ENCODE measurements around the gene PDZRN4. TPM values are rescaled to one million over a fixed set of nuclear protein-coding genes. Genes with fewer than 3 reads are reported as not detected.

Gene PDZRN4
- total RNA-seq, 2 donors from 2014 or later = 0.35 to 3.5 TPM

GRCh38 chr12:41507286-41507685 is 319.2 kb downstream of the PDZRN4 start:
- Histone ChIP-seq H3K27me3 (no peaks in the 10 kb centered on the region), H3K4me3 (no peak overlapping the region), H3K36me3 (no peaks in the 10 kb centered on the region), H3K9me3 (no peaks in the 10 kb centered on the region), H3K4me1 (no peaks in the 10 kb centered on the region), H3K9ac (ENCODE audit: low read depth in 2 of 2, low read length in 2 of 2) (no peak overlapping the region), H3K27ac (no peak overlapping the region)
- no peak for DNase-seq
- no peak for TF ChIP-seq CTCF (IDR thresholded peaks at IDR 0.05)
- intact Hi-C loops (cut with DNase I) = no loop called here

- Histone ChIP-seq H3K9ac (ENCODE audit: low read depth in 2 of 2, low read length in 2 of 2) (no peak overlapping the region), H3K36me3 (no peaks in the 10 kb centered on the region), H3K9me3 (no peaks in the 10 kb centered on the region), H3K27me3 (no peaks in the 10 kb centered on the region), H3K4me1 (no peaks in the 10 kb centered on the region), H3K4me3 (no peak overlapping the region), H3K27ac (no peak overlapping the region)
- no peak for DNase-seq
- intact Hi-C loops (cut with DNase I) = no loop called here
- TF ChIP-seq CTCF (IDR thresholded peaks at IDR 0.05) = no peak
These were observed 321.3 kb downstream of the PDZRN4 start for GRCh38 chr12:41509271-41510055.

- Histone ChIP-seq H3K9ac (ENCODE audit: low read depth in 2 of 2, low read length in 2 of 2) (no peak overlapping the region), H3K36me3 (no peaks in the 10 kb centered on the region), H3K27me3 (no peaks in the 10 kb centered on the region), H3K27ac (no peak overlapping the region), H3K9me3 (no peaks in the 10 kb centered on the region), H3K4me1 (no peaks in the 10 kb centered on the region), H3K4me3 (no peak overlapping the region)
- no peak for TF ChIP-seq CTCF (IDR thresholded peaks at IDR 0.05)
- peak; percentile 19 for DNase-seq
- intact Hi-C loops (cut with DNase I) = no loop called here
These were observed 322.4 kb downstream of the PDZRN4 start for GRCh38 chr12:41510470-41510869.

GRCh38 chr12:41511247-41511646 is 323.1 kb downstream of the PDZRN4 start:
- Histone ChIP-seq H3K4me1 (no peaks in the 10 kb centered on the region), H3K9ac (ENCODE audit: low read depth in 2 of 2, low read length in 2 of 2) (no peak overlapping the region), H3K9me3 (no peaks in the 10 kb centered on the region), H3K27ac (no peak overlapping the region), H3K36me3 (no peaks in the 10 kb centered on the region), H3K27me3 (no peaks in the 10 kb centered on the region), H3K4me3 (no peak overlapping the region)
- TF ChIP-seq CTCF (IDR thresholded peaks at IDR 0.05) = no peak
- intact Hi-C loops (cut with DNase I) = no loop called here
- DNase-seq = no peak

GRCh38 chr12:41512497-41512896 is 324.4 kb downstream of the PDZRN4 start:
- no peaks in the 10 kb centered on the region for H3K27me3 ChIP-seq
- no peaks in the 10 kb centered on the region for H3K4me1 ChIP-seq
- no peak overlapping the region for H3K27ac ChIP-seq
- no peak overlapping the region for H3K9ac ChIP-seq (ENCODE audit: low read depth in 2 of 2, low read length in 2 of 2)
- no peaks in the 10 kb centered on the region for H3K36me3 ChIP-seq
- no peak for TF ChIP-seq CTCF (IDR thresholded peaks at IDR 0.05)
- intact Hi-C loops (cut with DNase I) = no loop called here
- no peak overlapping the region for H3K4me3 ChIP-seq
- no peaks in the 10 kb centered on the region for H3K9me3 ChIP-seq
- DNase-seq = no peak
